Superior temporal gyrus (tissue), 1 donor: ENCODE results near the gene LRRFIP1.
"Not testable (repeated sequence)": the region's sequence is repeated elsewhere in the genome, so short reads cannot be mapped to it uniquely, and the experiment has no call there.

Experiments used
- DNase-seq: peaks from one replicate; pipeline ENCODE4 v3.0.0-alpha.2; 2016; ENCODE audit errors: extremely low spot score

Gene LRRFIP1

DNA sequence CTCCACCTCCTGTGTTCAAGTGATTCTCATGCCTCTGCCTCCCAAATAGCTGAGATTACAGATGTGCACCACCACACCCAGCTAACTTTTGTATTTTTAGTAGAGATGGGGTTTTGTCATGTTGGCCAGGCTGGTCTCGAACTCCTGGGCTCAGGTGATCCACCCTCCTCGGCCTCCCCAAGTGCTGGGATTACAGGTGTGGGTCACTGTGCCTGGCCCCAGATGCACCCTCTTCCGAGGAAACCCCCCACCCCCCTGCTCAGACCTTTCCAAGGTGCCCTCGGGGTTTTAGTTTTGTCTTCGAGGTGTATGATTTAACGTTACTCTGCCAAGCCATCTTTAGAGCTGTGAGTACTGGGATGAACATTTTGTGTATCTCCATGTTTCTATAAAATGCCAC, 61.2 kb downstream of the LRRFIP1 start:
- not testable (repeated sequence) for DNase-seq

DNA sequence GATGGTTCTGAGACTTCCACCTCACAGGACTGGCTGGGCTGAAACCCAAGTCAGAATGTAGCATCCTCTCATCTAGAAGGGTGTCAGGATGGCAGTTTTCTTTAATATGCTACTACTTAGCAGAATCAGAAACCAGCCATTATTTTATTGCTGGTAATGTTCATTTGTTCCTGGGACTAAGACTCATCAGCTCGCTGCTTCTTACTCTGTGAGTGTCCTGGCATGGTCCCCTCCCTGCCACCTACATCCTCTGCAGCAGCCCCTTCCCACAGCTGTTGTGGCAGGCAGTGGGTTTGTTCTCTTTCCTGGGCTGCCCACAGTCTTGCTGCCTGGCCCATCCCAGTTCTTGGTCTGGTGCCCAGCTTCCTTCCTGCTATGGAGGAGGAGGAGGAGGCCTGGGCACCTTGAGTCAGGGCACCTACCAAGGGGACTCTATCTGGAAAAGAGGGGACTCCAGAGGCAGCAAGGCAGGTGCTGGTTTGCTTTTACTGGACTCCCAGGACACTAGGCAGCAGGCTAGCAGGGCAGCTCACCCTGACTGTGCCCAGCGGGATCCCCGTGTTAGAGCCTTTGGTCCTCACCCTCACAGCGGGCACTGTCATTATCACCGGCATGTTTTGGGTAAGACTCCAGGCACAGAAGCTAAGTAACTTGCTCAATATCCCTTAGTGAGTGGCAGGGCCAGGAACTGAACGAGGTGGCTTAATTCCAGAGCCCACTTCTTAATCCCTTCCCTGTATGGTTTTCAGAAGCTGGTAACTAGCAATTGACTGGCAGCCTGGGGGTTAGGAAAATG, 62.1 kb downstream of the LRRFIP1 start:
- no peak for DNase-seq

DNA sequence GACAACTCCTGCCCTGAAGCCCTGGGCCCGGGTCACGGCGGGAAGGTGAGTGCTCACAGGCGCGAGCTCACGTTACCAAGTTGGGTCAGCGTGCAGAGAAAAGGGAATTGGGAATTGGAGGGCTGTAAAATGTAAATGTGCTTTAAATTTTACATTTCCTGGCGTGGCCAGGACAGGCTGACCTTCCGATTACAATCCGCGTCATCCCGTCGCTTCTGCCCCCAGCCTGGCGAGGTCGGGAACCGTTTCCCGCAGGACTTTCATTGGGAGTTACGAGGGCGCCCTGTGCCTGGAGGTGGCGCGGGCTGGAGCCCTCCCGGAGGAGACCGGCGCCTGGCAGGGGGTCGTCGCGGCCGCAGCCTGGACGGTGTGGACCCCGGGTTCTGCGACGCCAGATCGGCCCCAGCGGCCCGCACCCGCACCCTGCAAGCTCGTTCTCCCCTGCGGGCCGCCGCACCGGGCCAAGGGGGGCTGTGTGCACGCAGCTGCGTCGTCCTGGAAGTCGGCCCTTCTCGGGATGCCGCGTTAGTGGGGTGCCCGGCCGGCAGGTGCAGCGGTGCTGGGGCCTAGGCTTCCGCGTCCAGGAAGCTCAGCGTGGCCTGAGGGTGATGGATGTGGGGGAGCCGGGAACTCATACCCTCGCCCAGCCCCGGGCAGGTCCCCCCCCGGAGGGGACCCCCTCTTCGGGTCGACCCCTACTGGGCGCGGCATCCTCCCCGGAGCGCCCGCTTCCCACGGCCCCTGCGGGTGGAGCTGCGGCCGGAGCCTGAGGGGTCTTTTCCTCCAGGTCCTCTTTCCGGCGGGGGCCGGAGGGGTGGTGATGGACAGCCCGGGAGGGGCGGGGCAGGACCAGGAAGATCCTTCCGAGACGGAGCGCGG, 63.9 kb downstream of the LRRFIP1 start:
- DNase-seq, result no peak

DNA sequence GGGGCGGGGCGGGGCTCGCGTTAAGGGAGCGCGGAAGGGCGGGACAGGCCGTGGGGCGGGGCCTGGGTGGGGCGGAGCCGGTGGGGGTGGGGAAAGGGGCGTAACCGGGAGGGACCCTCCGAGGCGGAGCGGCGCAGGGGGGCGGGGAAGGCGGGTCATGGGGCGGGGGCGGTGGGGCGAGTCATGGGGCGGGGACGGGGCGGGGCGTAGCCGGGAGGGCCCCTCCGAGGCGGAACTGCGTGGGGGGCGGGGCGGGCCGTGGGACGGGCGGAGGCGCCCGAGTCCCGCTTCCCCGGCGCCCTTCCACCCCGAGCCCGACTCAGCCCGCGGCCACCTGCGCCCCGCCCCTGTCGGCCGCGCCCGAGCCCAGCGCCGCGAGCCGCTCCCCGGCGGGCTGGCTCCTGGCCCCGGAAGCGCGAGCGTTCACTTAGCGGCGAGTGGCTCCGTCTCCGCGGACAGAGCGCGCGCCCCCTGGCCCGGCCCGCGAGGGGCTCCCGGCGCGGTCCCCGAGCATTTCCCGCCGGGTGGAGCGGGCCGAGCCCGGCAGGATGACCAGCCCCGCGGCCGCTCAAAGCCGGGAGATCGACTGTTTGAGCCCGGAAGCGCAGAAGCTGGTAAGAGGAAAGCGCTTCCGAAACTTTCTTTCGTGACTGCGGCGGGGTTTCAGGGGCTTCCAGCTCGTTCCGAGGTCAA, 64.7 kb downstream of the LRRFIP1 start:
- DNase-seq, result no peak

DNA sequence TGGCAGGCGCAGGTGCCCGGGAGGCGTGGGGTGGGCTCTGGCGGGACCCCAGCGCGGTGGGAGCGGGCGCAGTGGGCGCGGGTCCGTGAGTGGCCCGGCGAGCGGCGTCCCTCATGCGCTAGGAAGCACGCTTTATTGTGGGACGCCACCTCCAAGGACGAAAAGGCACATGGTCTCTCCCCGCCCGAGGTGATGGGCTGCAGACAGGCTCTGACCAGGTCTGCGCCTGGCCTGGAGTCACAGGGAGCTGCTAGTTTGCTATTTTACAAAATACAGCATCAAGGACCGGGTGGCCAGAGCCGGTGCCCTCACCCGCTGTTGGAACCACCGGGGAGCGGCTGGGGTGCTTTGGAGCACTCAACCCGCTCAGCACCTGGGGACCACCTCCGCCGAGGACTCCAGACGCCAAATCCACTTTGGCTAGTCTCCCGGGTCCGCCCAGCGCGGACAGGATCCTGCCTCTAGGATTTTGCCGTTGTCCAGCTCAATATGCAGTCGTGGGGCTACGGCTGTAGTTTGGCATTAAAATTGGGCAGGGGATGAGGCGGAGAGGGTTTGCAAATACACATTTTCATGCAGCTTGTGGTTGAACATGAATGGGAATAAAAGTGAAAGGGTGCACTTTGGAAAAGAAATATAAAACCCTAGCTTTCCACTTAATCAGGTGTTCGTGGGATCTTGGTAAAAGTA, 65.4 kb downstream of the LRRFIP1 start:
- no peak for DNase-seq

DNA sequence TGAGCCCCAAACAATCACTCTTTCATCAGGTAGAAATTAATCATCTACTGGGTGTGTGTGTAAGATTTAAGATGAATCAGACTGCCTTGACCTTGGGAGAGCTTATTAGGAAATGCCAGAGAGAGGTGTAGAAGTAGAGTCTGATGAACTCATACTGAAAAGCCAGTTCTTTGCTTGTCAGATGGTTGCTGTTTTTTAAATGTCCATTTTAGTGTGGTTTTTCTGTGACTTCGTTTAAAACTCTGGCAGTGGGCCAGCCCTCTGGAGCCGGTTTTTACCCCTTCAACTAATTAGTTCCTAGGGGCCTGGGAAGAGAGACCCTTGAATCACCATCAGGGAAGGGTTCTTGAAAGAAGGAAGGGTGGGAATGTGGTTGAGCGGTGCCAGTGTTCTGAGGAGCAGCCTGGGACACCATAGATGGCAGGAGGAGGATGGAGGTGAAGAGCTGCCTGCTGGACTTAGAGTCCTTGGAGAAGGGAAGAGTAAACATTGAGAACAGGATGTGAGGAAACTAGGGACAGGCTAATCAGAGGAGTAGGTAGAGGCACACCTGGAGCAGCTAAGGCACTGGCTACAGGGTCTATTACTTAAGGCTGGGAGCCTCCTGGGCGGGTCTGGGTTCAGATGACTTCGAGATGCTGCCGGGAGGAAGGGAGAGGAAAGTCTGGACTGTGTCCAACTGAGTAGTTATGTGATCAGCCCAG, 66.1 kb downstream of the LRRFIP1 start:
- DNase-seq, result no peak

- no peak for DNase-seq
Measured at GRCh38 chr2:237694415-237695194, 67.2 kb downstream of the LRRFIP1 start.

DNA sequence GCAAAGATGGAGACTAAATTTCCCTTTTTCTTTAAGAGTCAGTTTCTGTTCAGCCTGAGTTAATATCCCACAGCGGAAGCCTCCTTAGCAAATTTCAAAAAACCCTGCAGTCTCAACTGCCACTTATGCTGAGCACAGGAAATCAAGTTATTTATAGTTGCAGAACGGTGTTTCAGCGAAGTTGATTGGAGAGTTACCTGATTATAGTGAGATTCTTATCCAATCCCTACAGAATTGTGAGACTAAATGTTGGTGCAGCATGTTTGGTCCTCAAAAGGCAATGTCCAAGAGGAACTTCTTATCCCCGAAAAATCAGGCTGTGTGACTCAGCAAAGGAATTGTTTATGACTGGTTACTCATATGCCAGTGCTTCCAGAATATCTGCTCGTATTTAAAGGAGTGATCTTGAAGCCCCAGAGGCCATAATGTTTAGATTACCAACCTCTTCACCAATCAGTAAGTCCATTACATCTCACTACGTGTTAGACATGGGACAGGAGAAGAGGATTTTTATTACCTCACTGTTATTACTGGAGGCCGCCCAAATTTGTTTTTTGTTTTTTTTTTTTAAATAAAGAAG, 67.9 kb downstream of the LRRFIP1 start:
- DNase-seq, result peak; percentile 62

DNA sequence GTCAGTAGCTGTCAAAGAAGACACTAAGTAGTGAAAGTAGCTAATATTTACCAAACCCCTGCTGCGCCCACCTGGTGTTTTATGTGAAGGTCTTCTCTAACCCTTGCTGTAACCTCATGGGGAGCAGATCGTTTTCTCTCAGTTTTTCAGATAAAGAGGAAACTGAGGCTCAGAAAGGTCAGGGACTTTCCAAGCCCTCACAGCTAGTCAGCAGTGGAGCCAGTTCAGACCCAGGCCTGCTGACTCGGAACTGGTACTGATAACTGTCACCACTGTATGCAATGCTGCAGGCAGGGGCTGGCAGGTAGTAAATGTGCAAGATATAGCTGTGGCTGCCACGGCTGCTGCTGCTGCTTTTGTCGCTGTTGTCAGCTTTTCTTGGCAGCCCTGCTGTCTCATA, 69.1 kb downstream of the LRRFIP1 start:
- DNase-seq, result no peak

GRCh38 chr2:237697586-237698357, 70.4 kb downstream of the LRRFIP1 start:
- DNase-seq, result no peak

- DNase-seq, result no peak
Measured at GRCh38 chr2:237698358-237698694, 70.9 kb downstream of the LRRFIP1 start.

GRCh38 chr2:237699870-237700511, 72.6 kb downstream of the LRRFIP1 start:
- no peak for DNase-seq

GRCh38 chr2:237700512-237701032, 73.2 kb downstream of the LRRFIP1 start:
- no peak for DNase-seq

- DNase-seq, result no peak
Measured at GRCh38 chr2:237701033-237701858, 73.9 kb downstream of the LRRFIP1 start.

- DNase-seq, result no peak
Measured at GRCh38 chr2:237701859-237702390, 74.5 kb downstream of the LRRFIP1 start.

GRCh38 chr2:237702441-237703391, 75.3 kb downstream of the LRRFIP1 start:
- DNase-seq, result no peak
